ENCODE measurements around the gene MMP24OS. TPM values are rescaled to one million over a fixed set of nuclear protein-coding genes. Genes with fewer than 3 reads are reported as not detected.

The MMP24OS gene
- total and polyA plus RNA-seq, 2 of the 4 experiments (the other 2 are of a cell fraction), result 5.9 to 64.9 TPM

GRCh38 chr20:35284267-35284991 lies 6.5 kb upstream of the MMP24OS start, which contains the start of gene EIF6:
EIF6 (minus strand) TSS chr20:35284772; CDS start chr20:35284487, 285 bp downstream.
- peak within 1 kb of the TSS; percentile 100 for H3K14ac ChIP-seq (replicated peaks; ENCODE audit: low read depth, low read length)
- H3K23ac ChIP-seq (ENCODE audit: low read depth, low read length), result peak within 1 kb of the TSS; percentile 96
- peak within 1 kb of the TSS; percentile 93 for H2BK120ac ChIP-seq (ENCODE audit: low read depth, low read length)
- H4K91ac ChIP-seq (ENCODE audit: insufficient read depth, low read depth, low read length), result peak within 1 kb of the TSS; percentile 95
- H2AK5ac ChIP-seq (ENCODE audit: low read depth, low read length), result peak within 1 kb of the TSS; percentile 96
- H3K9me1 ChIP-seq (ENCODE audit: insufficient read depth, low read length), result peaks cover 9% of the 10 kb centered on the region
- peak; percentile 89 for ATAC-seq (ENCODE audit: low read depth)
- H3K4me2 ChIP-seq (ENCODE audit: low read depth, low read length), result peak within 1 kb of the TSS; percentile 97
- peak within 1 kb of the TSS; percentile 91 for H3K27ac ChIP-seq (ENCODE audit: insufficient read depth, low read length)
- WGBS, 2 experiments (ENCODE audit: extremely low coverage in 2 of 2, insufficient read length in 1 of 2), result 2% methylated on average over 26 of the region's 61 CpGs; no CpG with 5 or more reads in 1 of the 2 experiments
- H2AFZ ChIP-seq (replicated peaks; ENCODE audit: low read length, poor library complexity), result peak within 1 kb of the TSS; percentile 97
- in situ Hi-C loops (cut with MboI; ENCODE audit: low sequenced_read_pairs) (no loop called here), dilution Hi-C loops (cut with HindIII; ENCODE audit: low sequenced_read_pairs, unreplicated experiment) (no loop called here), intact Hi-C loops (cut with micrococcal nuclease) (no loop called here)
- H3K4me3 ChIP-seq (ENCODE audit: insufficient read depth, low read depth, low read length), result peak within 1 kb of the TSS; percentile 82
- peak within 1 kb of the TSS; percentile 97 for H2AK9ac ChIP-seq (replicated peaks; ENCODE audit: low read depth, low read length, poor library complexity)
- peak within 1 kb of the TSS; percentile 59; the same call in 2 of the 3 replicates for H2BK15ac ChIP-seq (ENCODE audit: low read depth, low read length)
- peak within 1 kb of the TSS; percentile 68 for H3K18ac ChIP-seq (ENCODE audit: low read depth, low read length)
- POLR2A ChIA-PET (ENCODE audit: unreplicated experiment), result interaction anchor here (0.5 to 1.9 kb wide), 10 partner anchors 8 to 1793 kb away, joined by 3 to 14 read pairs (median 4); partner anchors contain the start of gene RBM39
- H3K9me3 ChIP-seq (ENCODE audit: control insufficient read depth, insufficient read depth, low read length), result no peaks in the 10 kb centered on the region
- CTCF ChIA-PET, result interaction anchor here (1.2 kb wide), 1 partner anchor 20 kb away, joined by 4 read pairs; no protein-coding TSS in a partner anchor
- H4K20me1 ChIP-seq (ENCODE audit: insufficient read depth, low read length), result 0 out of 2 replicates have a peak, but pooled peaks cover 4% of the 10 kb centered on the region
- peak within 1 kb of the TSS; percentile 88 for H3K56ac ChIP-seq (ENCODE audit: extremely low read depth, insufficient read depth, low read length)
- peaks cover 5% of the 10 kb centered on the region for H3K4me1 ChIP-seq (ENCODE audit: control insufficient read depth, insufficient read depth, low read length)
- peak; percentile 87 for DNase-seq
- H2BK5ac ChIP-seq (ENCODE audit: low read depth, low read length, poor library complexity, severe bottlenecking), result peak within 1 kb of the TSS; percentile 82
- H3K27me3 ChIP-seq (ENCODE audit: control insufficient read depth, insufficient read depth, low read length), result no peaks in the 10 kb centered on the region
- peaks cover 6 to 59% of the 10 kb centered on the region in 2 experiments for H3K79me1 ChIP-seq (ENCODE audit: low read depth in 1 of 2, low read length in 2 of 2)
- peaks cover 17% of the 10 kb centered on the region for H3K36me3 ChIP-seq (ENCODE audit: control insufficient read depth, insufficient read depth, low read length)
- peak within 1 kb of the TSS; percentile 98 for H4K5ac ChIP-seq (ENCODE audit: low read depth, low read length)
- H3K4ac ChIP-seq (ENCODE audit: low read depth, low read length), result peak within 1 kb of the TSS; percentile 99
- no TSS peak for BruUV-seq (replicated peaks)
- peak within 1 kb of the TSS; percentile 73 for H2BK20ac ChIP-seq (ENCODE audit: low read depth, low read length)
- peak within 1 kb of the TSS; percentile 95 to 98 for H4K8ac ChIP-seq (ENCODE audit: low read depth in 2 of 2, low read length in 2 of 2)
- H3K9ac ChIP-seq (ENCODE audit: low read depth, low read length), result peak within 1 kb of the TSS; percentile 87
- TF ChIP-seq CEBPB (IDR thresholded peaks at IDR 0.05; ENCODE audit: low read depth, low read length) (no peak), BHLHE40 (IDR thresholded peaks at IDR 0.05; ENCODE audit: low read depth, low read length) (no peak; the same call in 1 of the 2 replicates), RAD21 (IDR thresholded peaks at IDR 0.05; ENCODE audit: low read length) (no peak), ELK1 (IDR thresholded peaks at IDR 0.05; ENCODE audit: borderline replicate concordance, low read depth, low read length) (peak; percentile 55; the same call in 1 of the 2 replicates), MAZ (IDR thresholded peaks at IDR 0.05; ENCODE audit: borderline replicate concordance, low read depth, low read length) (peak; percentile 69; the same call in 1 of the 2 replicates), FOS (IDR thresholded peaks at IDR 0.05; ENCODE audit: low read depth, low read length) (no peak), MXI1 (IDR thresholded peaks at IDR 0.05; ENCODE audit: borderline replicate concordance, low read depth, low read length) (peak; percentile 26; the same call in 1 of the 2 replicates), CHD1 (IDR thresholded peaks at IDR 0.05; ENCODE audit: low read depth, low read length) (no peak), USF2 (IDR thresholded peaks at IDR 0.05; ENCODE audit: low read depth, low read length) (no peak), RFX5 (IDR thresholded peaks at IDR 0.05; ENCODE audit: low read depth, low read length) (no peak), POLR2A (IDR thresholded peaks at IDR 0.05; ENCODE audit: low read depth, low read length) (peak; percentile 86), MAFK (IDR thresholded peaks at IDR 0.05; ENCODE audit: low read depth, low read length) (no peak), RCOR1 (IDR thresholded peaks at IDR 0.05; ENCODE audit: insufficient replicate concordance, low read length) (no peak), SMC3 (IDR thresholded peaks at IDR 0.05; ENCODE audit: low read depth, low read length) (no peak), NFE2L2 (IDR thresholded peaks at IDR 0.05; ENCODE audit: low read depth, low read length) (no peak)
